Chondrocyte (in vitro differentiated cells): Measurements from ENCODE around the gene PYROXD2. TPM values are rescaled to one million over a fixed set of nuclear protein-coding genes. Genes with fewer than 3 reads are reported as not detected.

Experiments used
- DNase-seq: peaks from one replicate; pipeline ENCODE4 v3.0.0; 2021; ENCODE audit warnings: mixed read lengths, low spot score
- H3K27ac Mint-ChIP-seq: one replicate; pipeline ENCODE4 v1.8.0; 2021; ENCODE audit warnings: mild to moderate bottlenecking, moderate library complexity, mixed read lengths; ENCODE audit not compliant: unreplicated experiment
- H3K27me3 Mint-ChIP-seq: 2 replicates; pipeline ENCODE4 v1.8.0; 2021; ENCODE audit warnings: low read depth, mixed read lengths
- H3K36me3 Mint-ChIP-seq: 2 replicates; pipeline ENCODE4 v1.8.0; 2021; ENCODE audit warnings: low read depth, mixed read lengths
- H3K4me1 Mint-ChIP-seq: 2 replicates; pipeline ENCODE4 v1.8.0; 2021; ENCODE audit warnings: low read depth, mild to moderate bottlenecking, mixed read lengths
- H3K4me3 Mint-ChIP-seq: one replicate; pipeline ENCODE4 v1.8.0; 2021; ENCODE audit warnings: mild to moderate bottlenecking, moderate library complexity, mixed read lengths; ENCODE audit not compliant: unreplicated experiment
- H3K9me3 Mint-ChIP-seq: 2 replicates; pipeline ENCODE4 v1.8.0; 2021; ENCODE audit warnings: low read depth, mixed read lengths
- total RNA-seq: library from RNA; stranded (reverse); gene quantifications from 3 replicates; pipeline ENCODE4 v1.2.1, GENCODE V29; 2021
- TF ChIP-seq, protein P1 (sequence below): fragments of 200-600 bp; sonication (generic); IDR thresholded peaks from 2 replicates; pipeline ENCODE4 v1.5.0; 2021; ENCODE audit warnings: antibody characterized with exemption, mild to moderate bottlenecking, moderate library complexity

The PYROXD2 gene
- total RNA-seq, 1 donor from 2014 or later = 5.6 TPM

DNA sequence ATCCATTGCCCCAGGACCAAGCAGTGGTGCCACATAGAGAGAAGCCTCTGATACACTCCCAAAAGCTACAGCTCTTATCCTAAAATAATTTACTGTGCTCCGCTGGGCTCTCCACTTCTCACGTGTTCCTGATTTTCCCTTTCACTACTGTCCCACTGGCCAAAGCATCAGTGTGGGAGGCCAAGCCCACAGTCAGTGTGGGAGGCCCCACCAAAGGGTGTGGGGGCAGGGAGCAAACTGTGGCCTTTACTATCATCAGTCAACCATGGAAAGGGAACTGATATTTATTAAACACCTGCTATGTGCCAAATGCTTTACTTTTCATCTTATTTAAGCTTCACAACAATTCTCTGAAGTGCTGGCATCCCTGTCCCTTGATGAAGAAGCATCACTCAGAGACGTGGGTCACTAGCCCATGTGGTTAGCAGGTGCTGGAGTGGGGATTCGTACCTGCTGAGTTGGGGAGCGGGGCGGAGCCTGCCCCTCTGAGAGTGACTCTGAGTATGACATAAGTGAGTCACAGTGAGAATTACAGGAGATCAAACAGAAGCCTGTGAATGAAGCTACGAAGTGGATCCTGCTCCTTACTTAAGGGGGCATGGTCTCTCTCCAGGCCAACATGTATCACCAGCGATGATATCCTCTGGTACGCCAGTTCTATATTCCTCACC is 50.4 kb downstream of the PYROXD2 start:
- TF ChIP-seq, protein P1, sequence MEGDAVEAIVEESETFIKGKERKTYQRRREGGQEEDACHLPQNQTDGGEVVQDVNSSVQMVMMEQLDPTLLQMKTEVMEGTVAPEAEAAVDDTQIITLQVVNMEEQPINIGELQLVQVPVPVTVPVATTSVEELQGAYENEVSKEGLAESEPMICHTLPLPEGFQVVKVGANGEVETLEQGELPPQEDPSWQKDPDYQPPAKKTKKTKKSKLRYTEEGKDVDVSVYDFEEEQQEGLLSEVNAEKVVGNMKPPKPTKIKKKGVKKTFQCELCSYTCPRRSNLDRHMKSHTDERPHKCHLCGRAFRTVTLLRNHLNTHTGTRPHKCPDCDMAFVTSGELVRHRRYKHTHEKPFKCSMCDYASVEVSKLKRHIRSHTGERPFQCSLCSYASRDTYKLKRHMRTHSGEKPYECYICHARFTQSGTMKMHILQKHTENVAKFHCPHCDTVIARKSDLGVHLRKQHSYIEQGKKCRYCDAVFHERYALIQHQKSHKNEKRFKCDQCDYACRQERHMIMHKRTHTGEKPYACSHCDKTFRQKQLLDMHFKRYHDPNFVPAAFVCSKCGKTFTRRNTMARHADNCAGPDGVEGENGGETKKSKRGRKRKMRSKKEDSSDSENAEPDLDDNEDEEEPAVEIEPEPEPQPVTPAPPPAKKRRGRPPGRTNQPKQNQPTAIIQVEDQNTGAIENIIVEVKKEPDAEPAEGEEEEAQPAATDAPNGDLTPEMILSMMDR = no peak
- peaks cover 9% of the 10 kb centered on the region for H3K4me1 Mint-ChIP-seq
- H3K9me3 Mint-ChIP-seq = peaks cover 3% of the 10 kb centered on the region
- DNase-seq = no peak
- no peak overlapping the region for H3K4me3 Mint-ChIP-seq
- H3K27me3 Mint-ChIP-seq = peaks cover 4% of the 10 kb centered on the region
- no peak overlapping the region for H3K27ac Mint-ChIP-seq
- peaks cover 1% of the 10 kb centered on the region for H3K36me3 Mint-ChIP-seq

DNA sequence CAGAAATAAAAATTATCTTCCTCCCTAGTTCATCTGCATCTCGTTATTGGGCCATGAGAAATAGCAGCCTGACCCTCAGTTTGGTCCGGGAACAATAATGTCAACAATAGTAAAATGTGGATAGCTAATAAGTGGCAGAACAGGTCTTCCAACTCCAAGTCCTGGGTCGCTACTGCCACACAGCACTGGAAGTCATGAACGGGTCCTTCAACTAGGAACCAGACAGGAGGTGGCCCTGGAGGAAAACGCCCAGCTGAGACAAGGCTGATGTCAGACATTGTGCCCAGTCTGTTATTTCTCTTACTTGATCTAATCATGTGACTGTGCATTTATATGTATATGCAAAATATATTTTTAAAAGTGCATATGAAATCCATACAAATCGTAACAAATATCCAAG is 51.8 kb downstream of the PYROXD2 start:
- TF ChIP-seq, protein P1 = no peak
- Mint-ChIP-seq H3K27ac (no peak overlapping the region), H3K9me3 (peaks cover 2% of the 10 kb centered on the region), H3K4me3 (no peak overlapping the region), H3K4me1 (peaks cover 9% of the 10 kb centered on the region), H3K36me3 (peaks cover under 1% of the 10 kb centered on the region), H3K27me3 (peaks cover 4% of the 10 kb centered on the region)
- DNase-seq = no peak

DNA sequence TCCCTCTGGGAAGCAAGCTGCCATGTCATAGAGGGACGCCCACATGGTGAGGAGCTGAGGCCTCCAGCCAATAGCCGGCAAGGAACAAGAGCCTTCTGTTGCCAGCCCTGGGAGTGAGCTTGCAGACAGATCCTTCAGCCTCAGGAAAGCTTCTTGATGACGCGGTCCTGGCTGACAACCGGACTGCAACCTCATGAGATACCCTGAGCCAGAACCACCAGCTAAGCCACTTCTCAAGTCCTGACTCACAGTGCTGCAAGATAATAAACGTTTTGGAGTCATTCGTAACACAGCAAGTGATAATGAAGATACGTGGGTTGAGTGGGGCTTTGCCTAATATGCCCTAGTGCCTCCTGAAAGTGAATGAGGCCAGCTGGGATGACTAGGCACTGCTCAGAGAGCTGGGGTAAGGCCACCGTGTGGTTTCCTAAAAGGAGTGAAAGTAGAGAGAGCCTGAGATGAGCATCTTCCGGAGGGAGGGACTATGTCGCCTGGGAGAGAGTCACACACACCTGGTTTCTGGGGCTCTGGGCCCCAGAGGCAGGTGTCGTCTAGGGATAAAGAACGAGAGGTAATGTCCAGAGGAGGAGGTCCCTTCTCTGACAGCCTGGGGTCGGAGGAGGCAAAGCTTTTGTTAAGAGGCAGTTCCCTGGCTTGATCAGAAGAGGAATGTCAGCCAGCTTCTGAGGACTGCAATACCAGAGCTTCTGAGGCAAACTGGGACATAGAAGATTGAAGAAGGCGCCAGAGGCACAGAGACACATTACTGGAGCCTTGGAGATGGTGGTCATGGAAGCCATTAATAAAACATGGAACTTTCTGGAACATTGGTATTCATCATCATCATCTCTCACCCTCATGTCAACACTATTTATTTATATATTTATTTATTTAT is 53.6 kb downstream of the PYROXD2 start:
- Mint-ChIP-seq H3K36me3 (no peaks in the 10 kb centered on the region), H3K27ac (peak overlapping the region; percentile 91), H3K9me3 (no peaks in the 10 kb centered on the region), H3K4me1 (peaks cover 18% of the 10 kb centered on the region), H3K4me3 (peak overlapping the region; percentile 50), H3K27me3 (peaks cover 4% of the 10 kb centered on the region)
- no peak for DNase-seq
- TF ChIP-seq, protein P1 = no peak

DNA sequence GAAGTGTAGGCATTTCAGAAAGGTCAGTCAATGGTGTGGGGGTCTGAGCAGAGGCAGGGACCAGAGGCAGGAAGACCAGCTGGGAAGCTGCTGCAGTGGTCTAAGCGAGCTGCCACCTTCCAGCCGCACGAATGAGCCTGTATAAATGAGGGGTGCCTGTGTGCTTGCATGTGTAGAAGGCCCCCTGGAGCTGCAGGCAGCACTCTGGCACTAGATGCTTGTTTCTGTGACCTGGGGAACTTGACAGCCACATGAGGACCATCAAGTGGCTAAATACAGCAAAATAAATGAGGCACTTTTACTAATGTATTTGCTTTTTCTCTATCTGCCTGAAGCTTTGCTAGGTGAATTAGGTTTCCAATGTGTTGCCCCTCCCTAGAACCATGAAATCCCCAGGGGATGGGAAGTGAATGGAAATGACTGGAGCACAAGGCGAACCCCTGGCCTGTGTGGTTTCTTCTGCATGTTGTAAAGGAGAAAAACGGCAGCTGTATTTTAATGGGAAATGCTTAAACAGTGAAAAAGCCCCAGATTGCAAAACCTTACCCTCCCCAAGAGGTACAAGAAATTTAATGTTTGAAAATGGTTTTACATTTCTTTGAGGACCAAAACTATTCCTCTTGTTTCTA is 57.7 kb downstream of the PYROXD2 start:
- TF ChIP-seq, protein P1 = no peak
- Mint-ChIP-seq H3K9me3 (no peaks in the 10 kb centered on the region), H3K27ac (no peak overlapping the region), H3K4me1 (peaks cover 24% of the 10 kb centered on the region), H3K4me3 (no peak overlapping the region), H3K27me3 (peaks cover 18% of the 10 kb centered on the region), H3K36me3 (no peaks in the 10 kb centered on the region)
- DNase-seq = no peak

DNA sequence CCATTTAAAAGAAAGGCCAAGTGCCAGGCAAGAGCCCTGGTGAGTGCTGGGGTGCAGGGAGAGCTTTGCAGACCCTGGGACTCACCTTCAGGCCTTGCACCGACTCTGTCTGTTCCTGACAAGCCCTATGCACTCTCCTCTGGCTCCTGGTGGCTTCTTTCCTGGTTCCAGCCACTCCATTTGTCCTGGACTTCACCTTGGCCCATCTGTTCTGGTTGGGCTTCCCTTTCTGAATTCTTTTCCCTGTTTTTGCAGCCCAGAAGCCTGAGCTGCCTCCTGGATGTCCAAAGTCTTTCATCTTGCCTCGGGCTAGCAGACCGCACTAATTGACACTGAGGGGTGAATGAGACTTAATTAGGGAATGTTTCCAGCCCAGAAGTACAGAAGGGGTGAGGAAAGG is 60.5 kb downstream of the PYROXD2 start:
- Mint-ChIP-seq H3K27me3 (peaks cover 18% of the 10 kb centered on the region), H3K4me3 (no peak overlapping the region), H3K27ac (no peak overlapping the region), H3K9me3 (no peaks in the 10 kb centered on the region), H3K4me1 (peaks cover 25% of the 10 kb centered on the region), H3K36me3 (no peaks in the 10 kb centered on the region)
- TF ChIP-seq, protein P1 = no peak
- no peak for DNase-seq
